Activated T-cell treated with anti-CD3 and anti-CD28 coated beads, Interleukin-2, amount 50 U/mL, for 72 hours (primary cell): Measurements from ENCODE around the gene GCM1. TPM values are rescaled to one million over a fixed set of nuclear protein-coding genes. Genes with fewer than 3 reads are reported as not detected.

ENCODE experiments used
- ATAC-seq, 2 donors: fragments of 150-1000 bp; cut with Tn5 transposase; replicated peaks in 1 of 2; 2 replicates each; pipeline ENCODE4 v1.10.0; 2021; ENCODE audit warnings: moderate library complexity in 2 of 2, mild to moderate bottlenecking in 1 of 2
- DNase-seq, 2 donors: peaks; one replicate each; pipeline ENCODE4 v3.0.0; 2021 to 2022; ENCODE audit warnings: mixed read lengths in 1 of 2
- H3K27ac Mint-ChIP-seq: one replicate; pipeline ENCODE4 v1.8.0; 2022; ENCODE audit warnings: mild to moderate bottlenecking, moderate library complexity, mixed read lengths
- H3K27me3 Mint-ChIP-seq: one replicate; pipeline ENCODE4 v1.8.0; 2022; ENCODE audit warnings: low read depth, mixed read lengths
- H3K36me3 Mint-ChIP-seq, 2 donors: one replicate each; pipeline ENCODE4 v1.8.0; 2022; ENCODE audit warnings: mixed read lengths in 2 of 2, mild to moderate bottlenecking in 1 of 2; ENCODE audit not compliant: insufficient read depth in 2 of 2
- H3K4me1 Mint-ChIP-seq: one replicate; pipeline ENCODE4 v1.8.0; 2022; ENCODE audit warnings: low read depth, mixed read lengths
- H3K4me3 Mint-ChIP-seq, 2 donors: one replicate each; pipeline ENCODE4 v1.8.0; 2022; ENCODE audit warnings: mild to moderate bottlenecking in 2 of 2, mixed read lengths in 2 of 2, moderate library complexity in 2 of 2
- H3K9me3 Mint-ChIP-seq, 2 donors: one replicate each; pipeline ENCODE4 v1.8.0; 2022; ENCODE audit warnings: mixed read lengths in 2 of 2
- total RNA-seq, 2 donors: library from RNA; stranded (reverse); gene quantifications; one replicate each; pipeline ENCODE4 v1.2.3, GENCODE V29; 2022

Gene GCM1
- total RNA-seq, 2 donors from 2014 or later, result 0.17 to 0.23 TPM

DNA sequence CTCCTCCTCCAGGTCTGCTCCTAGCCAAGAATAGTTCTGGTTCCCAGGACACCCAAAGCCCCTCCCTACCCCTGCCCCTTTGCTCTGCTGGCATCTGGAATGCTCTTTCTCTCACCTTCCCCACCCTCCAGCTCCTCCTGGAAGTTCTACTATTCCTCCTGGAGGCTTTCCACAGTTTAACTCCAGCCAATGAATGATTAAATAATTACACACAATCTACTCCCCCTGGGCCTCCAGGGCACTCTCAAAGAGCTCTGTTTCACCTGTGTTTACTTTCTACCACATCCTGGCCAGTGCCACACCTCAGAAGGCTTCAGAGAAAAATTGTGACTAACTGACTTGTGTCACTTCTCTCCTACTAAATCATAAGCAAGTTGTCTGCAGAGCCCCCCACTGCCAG, 36.2 kb downstream of the GCM1 start:
- Mint-ChIP-seq H3K36me3 (no peaks in the 10 kb centered on the region), H3K4me1 (peaks cover 8% of the 10 kb centered on the region), H3K4me3 (no peak overlapping the region), H3K9me3 (no peaks in the 10 kb centered on the region), H3K27me3 (peaks cover 7% of the 10 kb centered on the region), H3K27ac (no peak overlapping the region)
- peak; percentile 59 to 70 for ATAC-seq
- no peak for DNase-seq

DNA sequence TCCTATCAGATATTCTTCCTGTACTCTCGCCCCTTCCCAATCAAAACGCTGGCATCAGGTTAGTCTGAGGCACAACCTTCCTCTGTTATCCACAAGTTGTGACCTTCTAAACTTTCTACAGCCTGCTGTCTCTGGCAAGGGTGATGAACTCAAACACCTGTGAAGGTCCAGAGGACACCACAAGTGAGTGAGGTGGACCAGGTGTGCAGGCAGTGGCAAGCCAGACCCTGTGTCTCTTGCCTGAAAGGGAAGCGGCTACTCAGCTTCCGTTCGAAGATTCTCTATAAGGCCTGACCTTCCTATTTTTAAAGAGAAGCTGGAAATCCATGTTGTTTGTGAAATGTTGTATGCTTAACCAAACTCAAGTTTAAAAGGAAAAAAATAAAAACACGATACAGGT, 36.8 kb downstream of the GCM1 start:
- no peak for ATAC-seq
- no peaks in the 10 kb centered on the region for H3K9me3 Mint-ChIP-seq

DNA sequence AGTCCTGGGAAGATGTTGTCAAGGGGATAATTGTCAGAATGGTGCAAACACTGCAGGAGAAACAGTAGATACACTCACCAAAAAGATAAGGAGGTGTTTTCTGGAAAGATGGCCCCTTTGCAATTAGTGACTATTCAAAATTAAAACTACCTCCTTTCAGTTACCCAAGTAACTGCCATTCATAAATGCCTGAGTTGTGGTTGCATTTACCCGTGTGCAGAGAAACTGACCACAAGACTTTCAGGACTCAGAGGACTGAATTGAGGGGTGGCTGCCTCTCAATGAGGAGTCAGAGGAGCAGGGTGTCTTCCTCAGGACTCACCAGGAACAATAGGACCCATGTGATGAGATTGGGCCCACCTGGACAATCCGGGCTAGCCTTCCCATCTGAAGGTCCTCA, 39.0 kb downstream of the GCM1 start:
- no peak overlapping the region for H3K4me3 Mint-ChIP-seq

More for the DNA sequence above, 36.8 kb downstream of the GCM1 start:
- Mint-ChIP-seq H3K36me3 (no peaks in the 10 kb centered on the region), H3K27ac (no peak overlapping the region), H3K27me3 (peaks cover 7% of the 10 kb centered on the region), H3K4me1 (peaks cover 8% of the 10 kb centered on the region), H3K4me3 (no peak overlapping the region)
- no peak for DNase-seq

DNA sequence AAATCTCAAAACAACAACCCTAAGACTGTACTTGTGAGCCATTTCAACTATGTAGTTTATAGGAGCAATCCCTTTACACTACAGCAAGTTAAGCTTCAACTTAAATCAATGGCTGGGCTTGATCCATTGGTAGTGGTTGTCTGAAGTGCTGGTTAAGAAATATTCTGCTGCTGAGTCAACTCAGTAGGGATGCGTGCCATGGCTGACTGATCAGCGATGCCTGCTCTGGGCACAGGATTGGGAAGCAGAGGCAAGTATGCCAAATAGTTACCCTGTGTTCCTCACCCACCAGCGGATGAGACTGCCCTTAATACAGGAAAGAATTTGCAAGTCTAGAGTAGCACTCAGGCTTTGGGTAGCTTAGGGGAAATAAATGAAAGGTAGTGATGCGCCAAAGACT, 41.5 kb downstream of the GCM1 start:
- ATAC-seq (no peak), DNase-seq (no peak)
- Mint-ChIP-seq H3K9me3 (no peaks in the 10 kb centered on the region), H3K4me3 (no peak overlapping the region), H3K36me3 (peaks cover 0 to 3% of the 10 kb centered on the region in 2 donors), H3K4me1 (no peaks in the 10 kb centered on the region), H3K27me3 (no peaks in the 10 kb centered on the region), H3K27ac (no peak overlapping the region)

More for the DNA sequence above, 39.0 kb downstream of the GCM1 start:
- H3K27me3 Mint-ChIP-seq, result no peaks in the 10 kb centered on the region
- H3K9me3 Mint-ChIP-seq, result no peaks in the 10 kb centered on the region
- DNase-seq (no peak), ATAC-seq (no peak)
- H3K4me1 Mint-ChIP-seq, result peaks cover 8% of the 10 kb centered on the region
- H3K36me3 Mint-ChIP-seq, result no peaks in the 10 kb centered on the region
- no peak overlapping the region for H3K27ac Mint-ChIP-seq

- H3K9me3 Mint-ChIP-seq, result no peaks in the 10 kb centered on the region
- no peak for DNase-seq
- H3K27ac Mint-ChIP-seq, result no peak overlapping the region
- no peaks in the 10 kb centered on the region for H3K27me3 Mint-ChIP-seq
- no peaks in the 10 kb centered on the region for H3K4me1 Mint-ChIP-seq
- no peak for ATAC-seq
- H3K36me3 Mint-ChIP-seq, result peaks cover 4 to 9% of the 10 kb centered on the region in 2 donors
- no peak overlapping the region for H3K4me3 Mint-ChIP-seq
Observed at GRCh38 chr6:53104916-53105315, 43.7 kb downstream of the GCM1 start.

- DNase-seq, result no peak
- H3K4me1 Mint-ChIP-seq, result no peaks in the 10 kb centered on the region
- peaks cover 4 to 10% of the 10 kb centered on the region in 2 donors for H3K36me3 Mint-ChIP-seq
- no peak overlapping the region for H3K4me3 Mint-ChIP-seq
- no peak overlapping the region for H3K27ac Mint-ChIP-seq
- H3K9me3 Mint-ChIP-seq, result no peaks in the 10 kb centered on the region
- no peaks in the 10 kb centered on the region for H3K27me3 Mint-ChIP-seq
- ATAC-seq, result no peak
Observed at GRCh38 chr6:53103993-53104675, 44.5 kb downstream of the GCM1 start.

DNA sequence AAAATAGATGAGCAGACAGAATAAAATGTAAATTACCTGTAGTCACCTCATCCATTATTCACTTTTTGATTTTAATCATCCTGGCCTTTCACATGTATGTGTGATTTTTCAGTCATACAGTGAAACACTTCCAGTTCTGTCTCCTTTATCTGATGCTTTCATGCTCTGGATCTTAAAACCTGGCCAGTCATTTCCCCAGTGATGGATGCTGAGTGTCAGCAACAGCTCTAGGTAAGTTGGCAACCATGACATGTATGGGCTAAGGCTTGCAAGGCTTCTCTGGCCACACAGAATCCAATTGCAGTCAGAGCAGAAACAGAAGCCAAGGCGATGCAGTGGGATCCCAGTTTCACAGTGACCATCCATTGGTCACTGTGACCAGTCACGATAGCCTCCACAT, 47.6 kb downstream of the GCM1 start:
- Mint-ChIP-seq H3K4me3 (no peak overlapping the region), H3K36me3 (peaks cover 6 to 17% of the 10 kb centered on the region in 2 donors), H3K27me3 (no peaks in the 10 kb centered on the region), H3K9me3 (no peaks in the 10 kb centered on the region), H3K27ac (peak overlapping the region; percentile 12), H3K4me1 (no peaks in the 10 kb centered on the region)
- peak in 1 of 2 donors; percentile 39 for ATAC-seq
- no peak for DNase-seq

GRCh38 chr6:53100561-53100960, 48.1 kb downstream of the GCM1 start:
- no peaks in the 10 kb centered on the region for H3K9me3 Mint-ChIP-seq
- no peak overlapping the region for H3K27ac Mint-ChIP-seq
- DNase-seq, result no peak
- H3K27me3 Mint-ChIP-seq, result no peaks in the 10 kb centered on the region
- H3K4me1 Mint-ChIP-seq, result no peaks in the 10 kb centered on the region
- no peak for ATAC-seq
- H3K36me3 Mint-ChIP-seq, result peaks cover 6 to 20% of the 10 kb centered on the region in 2 donors
- H3K4me3 Mint-ChIP-seq, result no peak overlapping the region

DNA sequence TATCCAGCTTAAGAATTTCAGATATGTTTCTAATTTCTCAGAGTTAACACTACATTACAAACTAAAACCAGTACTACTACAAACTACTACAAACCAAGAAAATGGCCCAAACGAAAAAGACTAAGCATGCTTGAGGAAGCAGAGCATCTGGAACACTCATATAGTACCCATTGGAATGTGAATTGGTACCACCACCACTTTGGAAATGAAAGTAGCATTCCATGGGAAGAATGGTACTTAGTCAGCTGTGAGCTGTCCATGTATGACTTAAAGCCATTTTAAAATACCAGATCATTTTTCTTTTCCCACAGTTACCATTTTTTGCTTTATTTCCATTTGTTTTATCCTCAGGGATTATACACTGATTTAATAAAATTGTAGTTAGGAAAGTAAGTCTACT, 52.9 kb downstream of the GCM1 start:
- Mint-ChIP-seq H3K4me3 (no peak overlapping the region), H3K27ac (no peak overlapping the region), H3K27me3 (no peaks in the 10 kb centered on the region), H3K36me3 (peaks cover 2 to 33% of the 10 kb centered on the region in 2 donors), H3K4me1 (no peaks in the 10 kb centered on the region), H3K9me3 (no peaks in the 10 kb centered on the region)
- ATAC-seq (no peak), DNase-seq (no peak)

GRCh38 chr6:53095270-53095669, 53.4 kb downstream of the GCM1 start:
- H3K9me3 Mint-ChIP-seq, result no peaks in the 10 kb centered on the region
- H3K27me3 Mint-ChIP-seq, result no peaks in the 10 kb centered on the region
- DNase-seq (no peak), ATAC-seq (no peak)
- H3K4me1 Mint-ChIP-seq, result no peaks in the 10 kb centered on the region
- H3K36me3 Mint-ChIP-seq, result peaks cover 2 to 33% of the 10 kb centered on the region in 2 donors
- H3K4me3 Mint-ChIP-seq, result no peak overlapping the region
- H3K27ac Mint-ChIP-seq, result peak overlapping the region; percentile 38

GRCh38 chr6:53090576-53090975, 58.1 kb downstream of the GCM1 start:
- H3K27me3 Mint-ChIP-seq, result no peaks in the 10 kb centered on the region
- no peak overlapping the region for H3K27ac Mint-ChIP-seq
- no peaks in the 10 kb centered on the region for H3K4me1 Mint-ChIP-seq

DNA sequence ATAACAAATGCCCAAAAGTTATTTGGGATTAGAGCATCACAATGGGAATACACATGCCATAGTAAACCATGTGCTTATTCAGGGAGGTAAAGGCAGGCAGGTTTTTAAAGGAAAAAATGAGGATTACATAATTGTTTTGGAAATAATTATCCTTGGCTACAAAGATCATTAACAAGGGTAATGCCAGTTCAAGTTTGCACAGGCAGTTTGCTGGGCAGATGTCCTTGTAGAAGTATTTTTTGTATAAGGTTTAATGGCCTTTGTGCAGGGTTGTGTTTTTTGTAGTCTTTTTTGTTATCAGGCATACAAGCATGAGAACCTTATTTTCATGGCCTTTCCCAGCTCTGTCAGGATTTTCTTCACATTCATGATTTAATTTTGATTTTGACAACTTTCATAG, 58.7 kb downstream of the GCM1 start:
- Mint-ChIP-seq H3K27me3 (no peaks in the 10 kb centered on the region), H3K9me3 (no peaks in the 10 kb centered on the region), H3K36me3 (peaks cover 6 to 33% of the 10 kb centered on the region in 2 donors), H3K4me3 (no peak overlapping the region), H3K27ac (no peak overlapping the region), H3K4me1 (no peaks in the 10 kb centered on the region)
- no peak for ATAC-seq
- DNase-seq, result no peak

More at GRCh38 chr6:53090576-53090975, 58.1 kb downstream of the GCM1 start:
- no peak for DNase-seq
- H3K4me3 Mint-ChIP-seq, result no peak overlapping the region
- H3K36me3 Mint-ChIP-seq, result peaks cover 6 to 36% of the 10 kb centered on the region in 2 donors
- ATAC-seq, result no peak
- no peaks in the 10 kb centered on the region for H3K9me3 Mint-ChIP-seq

- Mint-ChIP-seq H3K9me3 (no peaks in the 10 kb centered on the region), H3K36me3 (peaks cover 9 to 19% of the 10 kb centered on the region in 2 donors), H3K27ac (no peak overlapping the region), H3K4me1 (no peaks in the 10 kb centered on the region), H3K27me3 (no peaks in the 10 kb centered on the region), H3K4me3 (no peak overlapping the region)
- no peak for ATAC-seq
- no peak for DNase-seq
Observed at GRCh38 chr6:53086302-53086701, 62.3 kb downstream of the GCM1 start.

GRCh38 chr6:53080813-53081212, 67.8 kb downstream of the GCM1 start:
- Mint-ChIP-seq H3K4me1 (no peaks in the 10 kb centered on the region), H3K4me3 (no peak overlapping the region), H3K27me3 (no peaks in the 10 kb centered on the region), H3K36me3 (peaks cover 3 to 24% of the 10 kb centered on the region in 2 donors), H3K27ac (no peak overlapping the region), H3K9me3 (no peaks in the 10 kb centered on the region)
- DNase-seq (no peak), ATAC-seq (no peak)
